EL (cell line): Measurements from ENCODE around the gene SPDYE3.
"Not testable (repeated sequence)": the region's sequence is repeated elsewhere in the genome, so short reads cannot be mapped to it uniquely, and the experiment has no call there.

ENCODE experiments used
- DNase-seq: peaks from one replicate; pipeline ENCODE4 v3.0.0-alpha.2; 2016

The SPDYE3 gene

DNA sequence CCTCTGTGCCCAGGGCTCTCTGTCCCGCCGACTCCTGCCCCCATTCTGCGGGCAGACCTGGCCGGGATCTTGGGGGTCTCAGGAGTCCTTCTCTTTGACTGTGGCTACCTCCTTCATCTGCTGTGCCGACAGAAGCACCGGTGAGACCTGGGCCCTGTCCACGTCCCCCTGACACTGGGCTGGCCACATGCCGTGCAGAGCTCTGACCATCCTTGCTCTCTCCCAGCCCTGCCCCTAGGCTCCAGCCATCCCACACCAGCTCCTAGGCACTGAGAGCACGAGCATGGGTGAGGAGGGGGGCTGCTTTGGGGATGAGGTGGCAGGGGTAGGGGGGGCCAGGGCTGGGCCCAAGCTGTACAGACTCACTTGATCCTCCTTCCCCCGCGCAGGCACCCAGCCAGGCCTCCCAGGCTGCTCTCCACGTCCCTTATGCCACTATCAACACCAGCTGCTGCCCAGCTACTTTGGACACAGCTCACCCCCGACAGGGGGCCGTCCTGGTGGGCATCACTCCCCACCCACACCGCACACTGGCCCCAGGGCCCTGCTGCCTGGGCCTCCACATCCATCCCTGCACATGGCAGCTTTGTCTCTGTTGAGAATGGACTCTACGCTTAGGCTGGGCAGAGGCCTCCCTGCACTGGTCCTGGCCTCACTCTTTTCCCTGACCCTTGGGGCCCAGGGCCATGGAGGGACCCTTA lies 45.6 kb downstream of the SPDYE3 start:
- DNase-seq: no peak

DNA sequence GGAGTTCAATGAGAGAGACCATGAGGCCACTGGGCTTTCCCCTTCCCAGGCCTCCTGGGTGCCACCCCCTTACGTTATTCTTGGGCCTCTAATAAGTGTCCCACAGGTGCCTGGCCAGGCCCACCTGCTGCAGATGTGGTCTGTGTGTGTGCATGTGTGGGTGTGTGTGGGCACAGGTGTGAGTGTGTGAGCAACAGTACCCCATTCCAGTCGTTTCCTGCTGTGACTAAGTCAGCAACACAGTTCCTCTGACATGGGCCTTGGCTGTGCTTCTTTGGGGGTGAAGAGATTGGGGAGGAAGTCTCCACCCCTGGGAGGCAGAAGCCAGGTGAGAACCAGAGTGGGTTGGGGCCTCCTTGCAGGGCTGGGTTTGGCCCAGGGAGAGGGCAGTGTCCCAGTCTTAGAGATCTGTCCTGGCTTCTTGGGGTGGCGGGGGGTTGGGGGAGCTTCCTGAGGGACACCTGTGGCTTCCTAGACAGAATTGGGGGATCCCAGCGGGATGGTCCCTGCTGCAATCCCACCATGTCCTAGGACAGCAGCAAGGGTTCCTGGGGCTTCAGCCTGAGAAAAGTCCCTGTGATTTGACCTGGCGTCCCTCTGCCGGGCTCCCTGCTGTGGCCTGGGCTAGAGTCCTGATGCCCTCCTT lies 46.3 kb downstream of the SPDYE3 start:
- DNase-seq: no peak

DNA sequence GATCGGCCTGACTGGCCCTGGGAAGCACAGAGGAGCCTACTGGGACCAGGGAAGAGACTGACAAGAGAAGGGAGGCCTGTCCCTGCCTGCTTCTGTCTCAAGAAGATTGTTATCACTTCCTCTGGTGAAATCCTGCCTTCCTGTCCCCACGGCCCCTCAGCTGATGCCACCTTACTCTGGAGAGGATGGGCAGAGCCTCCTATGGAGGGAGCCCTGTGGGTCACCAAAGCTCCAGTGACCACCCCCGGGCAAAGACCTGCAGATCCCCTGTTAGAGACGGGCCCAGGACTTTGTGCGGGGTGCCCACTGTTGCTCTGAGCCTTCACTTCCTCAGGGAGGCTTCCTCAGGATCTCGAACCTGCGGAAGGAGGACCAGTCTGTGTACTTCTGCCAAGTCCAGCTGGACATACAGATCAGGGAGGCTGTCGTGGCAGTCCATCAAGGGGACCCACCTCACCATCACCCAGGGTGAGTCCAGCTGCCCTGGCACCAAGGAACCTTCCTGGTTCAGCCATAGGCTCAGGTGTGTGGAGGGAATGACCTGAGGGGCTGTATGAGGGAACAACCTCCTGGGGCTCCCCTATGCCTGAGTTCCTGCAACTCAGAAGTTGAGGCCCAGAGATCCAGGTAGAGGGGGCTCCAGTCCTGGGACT lies 49.0 kb downstream of the SPDYE3 start:
- DNase-seq: no peak

- DNase-seq: no peak
Observed at GRCh38 chr7:100357131-100357561, 49.6 kb downstream of the SPDYE3 start.

DNA sequence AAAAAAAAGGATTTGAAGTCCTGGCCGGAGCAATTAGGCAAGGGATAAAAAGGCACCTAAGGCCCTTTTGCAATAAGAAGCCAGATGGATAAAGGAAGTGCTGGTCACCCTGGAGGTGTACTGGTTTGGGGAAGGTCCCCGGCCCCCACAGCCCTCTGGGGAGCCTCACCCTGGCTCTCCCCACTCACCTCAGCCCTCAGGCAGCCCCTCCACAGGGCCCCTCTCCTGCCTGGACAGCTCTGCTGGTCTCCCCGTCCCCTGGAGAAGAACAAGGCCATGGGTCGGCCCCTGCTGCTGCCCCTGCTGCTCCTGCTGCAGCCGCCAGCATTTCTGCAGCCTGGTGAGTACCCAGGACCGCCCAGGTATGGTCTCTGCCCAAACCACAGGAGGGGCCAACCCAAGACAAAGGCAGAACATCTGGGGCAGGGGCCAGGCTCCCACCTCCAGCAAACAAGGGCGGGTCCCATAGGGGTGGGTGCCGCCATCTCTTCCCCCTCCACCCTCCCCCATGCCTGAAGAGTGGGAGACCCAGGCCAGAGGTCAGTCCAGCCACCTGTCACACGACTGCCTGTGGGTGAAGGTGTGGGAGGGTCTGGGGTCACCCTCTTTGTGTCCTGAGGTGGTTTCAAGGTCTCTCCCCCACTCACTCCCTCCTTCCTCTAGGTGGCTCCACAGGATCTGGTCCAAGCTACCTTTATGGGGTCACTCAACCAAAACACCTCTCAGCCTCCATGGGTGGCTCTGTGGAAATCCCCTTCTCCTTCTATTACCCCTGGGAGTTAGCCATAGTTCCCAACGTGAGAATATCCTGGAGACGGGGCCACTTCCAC lies 50.7 kb downstream of the SPDYE3 start, which contains the start of gene PILRB:
PILRB (plus strand) TSS at position 91 of the 830 bp plus-strand sequence; CDS start at position 277, 186 bp downstream.
- no peak for DNase-seq

DNA sequence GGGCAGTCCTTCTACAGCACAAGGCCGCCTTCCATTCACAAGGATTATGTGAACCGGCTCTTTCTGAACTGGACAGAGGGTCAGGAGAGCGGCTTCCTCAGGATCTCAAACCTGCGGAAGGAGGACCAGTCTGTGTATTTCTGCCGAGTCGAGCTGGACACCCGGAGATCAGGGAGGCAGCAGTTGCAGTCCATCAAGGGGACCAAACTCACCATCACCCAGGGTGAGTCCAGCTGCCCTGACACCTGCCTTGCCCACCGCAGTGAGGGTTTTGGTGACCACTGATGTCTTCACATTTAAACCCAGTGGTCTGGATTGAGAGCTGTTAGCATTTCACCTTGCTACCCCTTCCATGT lies 51.3 kb downstream of the SPDYE3 start:
- no peak for DNase-seq

DNA sequence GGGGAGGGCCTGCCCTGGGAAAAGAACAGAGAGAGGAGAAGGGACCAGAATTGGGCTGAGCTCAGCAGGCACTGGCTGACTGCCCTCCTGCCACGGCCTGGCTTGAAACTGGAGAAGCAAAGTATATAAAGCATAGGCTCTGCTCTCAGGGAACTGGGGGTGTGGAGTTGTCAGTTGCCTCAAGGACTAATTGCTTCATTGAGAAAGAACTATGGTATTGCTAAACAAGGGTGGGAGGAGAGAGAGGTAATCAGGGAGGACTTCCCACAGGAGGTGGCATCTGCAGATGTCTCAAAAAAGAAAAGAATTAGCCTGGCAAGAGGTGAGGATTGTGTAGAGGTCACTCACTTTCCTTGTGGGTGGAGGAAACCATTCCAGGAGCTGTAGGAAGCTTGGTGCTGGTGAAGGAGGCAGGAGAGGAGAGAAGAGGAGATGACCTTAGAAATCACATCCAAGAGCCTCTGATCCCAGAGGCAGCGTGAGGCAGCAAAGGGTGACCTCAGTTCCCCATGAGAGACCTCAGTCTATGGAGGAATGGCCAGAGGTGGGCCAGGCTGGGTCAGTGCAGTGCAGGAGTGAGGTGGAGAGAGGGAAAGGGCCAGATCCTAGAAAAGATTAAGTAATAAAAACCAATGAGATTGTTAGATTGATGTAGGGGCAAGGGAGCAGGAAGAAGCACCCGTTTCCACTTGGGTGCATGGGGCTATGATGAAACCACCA lies 52.8 kb downstream of the SPDYE3 start:
- no peak for DNase-seq

- DNase-seq: no peak
Observed at GRCh38 chr7:100363098-100363497, 55.6 kb downstream of the SPDYE3 start.

DNA sequence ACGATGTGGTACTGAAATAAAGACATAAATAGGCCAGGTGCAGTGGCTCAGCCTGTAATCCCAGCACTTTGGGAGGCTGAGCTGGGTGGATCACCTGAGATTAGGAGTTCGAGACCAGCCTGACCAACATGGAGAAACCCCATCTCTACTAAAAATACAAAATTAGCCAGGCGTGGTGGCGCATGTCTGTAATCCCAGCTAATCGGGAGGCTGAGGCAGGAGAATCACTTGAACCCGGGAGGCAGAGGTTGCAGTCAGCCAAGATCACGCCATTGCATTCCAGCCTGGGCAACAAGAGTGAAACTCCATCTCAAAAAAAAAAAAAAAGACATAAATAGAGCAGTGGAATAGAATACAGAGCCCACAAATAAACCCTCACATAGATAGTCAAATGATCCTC lies 56.3 kb downstream of the SPDYE3 start:
- DNase-seq: not testable (repeated sequence)

DNA sequence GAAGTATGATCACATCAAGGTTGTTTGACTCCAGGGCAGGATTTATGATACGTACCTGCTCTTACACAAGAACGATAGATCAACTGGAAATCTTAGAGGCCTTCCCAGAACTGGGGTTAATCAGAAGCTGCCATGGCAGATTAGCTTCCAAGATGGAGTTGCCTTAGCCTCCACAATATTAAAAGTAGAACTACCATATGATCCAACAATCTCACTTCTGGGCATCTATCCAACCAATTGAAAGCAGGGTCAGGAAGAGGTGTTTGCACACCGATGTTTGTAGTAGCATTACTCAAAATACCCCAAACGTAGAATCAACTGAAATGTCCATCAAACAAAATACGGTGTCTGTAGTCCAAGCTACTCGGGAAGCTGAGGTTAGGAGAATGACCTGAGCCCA lies 57.0 kb downstream of the SPDYE3 start:
- DNase-seq: no peak

DNA sequence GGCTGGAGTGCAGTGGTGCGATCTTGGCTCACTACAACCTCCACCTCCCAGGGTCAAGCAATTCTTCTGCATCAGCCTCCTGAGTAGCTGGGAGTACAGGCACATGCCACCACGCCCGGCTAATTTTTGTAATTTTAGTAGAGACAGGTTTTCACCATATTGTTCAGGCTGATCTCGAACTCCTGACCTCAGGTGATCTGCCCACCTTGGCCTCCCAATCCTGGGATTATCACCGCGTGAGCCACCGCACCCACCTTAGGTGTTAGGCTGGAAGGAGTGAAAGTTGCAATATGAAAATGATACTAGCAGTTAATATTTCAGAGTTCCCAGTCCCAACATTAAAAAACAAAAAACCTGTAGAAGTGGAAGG lies 58.5 kb downstream of the SPDYE3 start:
- DNase-seq: not testable (repeated sequence)

- DNase-seq: no peak
Observed at GRCh38 chr7:100366411-100367250, 59.1 kb downstream of the SPDYE3 start.

DNA sequence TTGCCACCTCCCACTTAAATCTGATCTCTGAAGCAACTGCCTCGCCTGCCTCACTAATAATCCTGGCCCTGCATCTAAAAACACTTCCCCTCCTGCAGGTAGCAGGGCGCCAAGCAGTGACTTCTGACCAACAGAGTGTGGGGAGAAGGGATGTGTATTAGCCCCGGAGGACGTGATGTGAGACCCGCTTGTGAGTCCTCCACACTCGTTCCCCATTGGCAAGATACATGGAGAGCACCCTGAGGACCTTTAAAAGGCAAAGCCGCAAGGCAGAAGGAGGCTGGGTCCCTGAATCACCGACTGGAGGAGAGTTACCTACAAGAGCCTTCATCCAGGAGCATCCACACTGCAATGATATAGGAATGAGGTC lies 59.7 kb downstream of the SPDYE3 start:
- no peak for DNase-seq

- DNase-seq: no peak
Observed at GRCh38 chr7:100367676-100368613, 60.4 kb downstream of the SPDYE3 start.

- no peak for DNase-seq
Observed at GRCh38 chr7:100369105-100369504, 61.6 kb downstream of the SPDYE3 start.

GRCh38 chr7:100370303-100370702 lies 62.8 kb downstream of the SPDYE3 start:
- DNase-seq: no peak

GRCh38 chr7:100370746-100371145 lies 63.2 kb downstream of the SPDYE3 start:
- DNase-seq: no peak

DNA sequence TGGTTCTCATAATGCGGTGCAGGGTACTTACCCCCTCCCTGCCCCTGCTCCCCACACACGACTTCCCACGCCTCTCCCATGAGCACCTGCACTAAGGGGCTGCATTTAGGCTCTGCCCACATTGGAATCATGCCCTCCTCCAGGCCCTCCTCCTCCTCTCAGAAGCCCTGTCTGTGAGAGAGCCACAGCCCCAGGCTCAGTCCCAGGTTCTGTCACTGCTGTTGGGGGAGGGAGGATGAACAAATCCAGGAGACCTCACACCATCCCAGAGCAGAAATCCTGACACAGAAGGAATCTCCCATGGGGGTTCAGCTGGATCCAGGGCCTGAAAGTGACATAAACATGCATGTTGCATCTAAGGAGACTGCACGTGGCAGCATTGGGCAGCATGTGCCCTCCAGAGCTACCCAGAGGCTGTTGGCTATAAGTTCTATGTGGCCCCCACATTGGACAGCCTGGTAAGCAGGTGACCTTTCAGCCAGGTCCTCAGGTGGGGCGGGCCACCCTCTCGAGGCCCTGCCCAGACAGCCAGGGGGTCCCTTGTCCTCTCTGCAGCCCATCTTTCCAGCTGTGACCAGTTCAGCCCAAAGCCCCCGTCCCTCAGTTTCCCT lies 64.2 kb downstream of the SPDYE3 start:
- no peak for DNase-seq
